Lower lobe of right lung (tissue), 2 donors: Measurements from ENCODE around the gene SRM. TPM values are rescaled to one million over a fixed set of nuclear protein-coding genes. Genes with fewer than 3 reads are reported as not detected.
"Not testable (repeated sequence)": the region's sequence is repeated elsewhere in the genome, so short reads cannot be mapped to it uniquely, and the experiment has no call there.

Experiments
- ATAC-seq, 2 donors: fragments of 200-7000 bp; cut with Tn5 transposase; one replicate each; pipeline ENCODE4 v1.9.1; 2020 to 2022; ENCODE audit warnings: mild to moderate bottlenecking in 2 of 2, moderate library complexity in 2 of 2
- DNase-seq: peaks from one replicate; pipeline ENCODE4 v3.0.0-alpha.2; 2020
- H3K27ac ChIP-seq: fragments of 200-600 bp; one replicate; pipeline ENCODE4 v1.8.0; 2022
- H3K27me3 ChIP-seq: fragments of 200-600 bp; one replicate; pipeline ENCODE4 v1.8.0; 2022; ENCODE audit warnings: low read depth
- H3K36me3 ChIP-seq: fragments of 200-600 bp; one replicate; pipeline ENCODE4 v1.8.0; 2022; ENCODE audit warnings: mild to moderate bottlenecking
- H3K4me1 ChIP-seq: fragments of 200-600 bp; one replicate; pipeline ENCODE4 v1.8.0; 2022
- H3K4me3 ChIP-seq: fragments of 200-600 bp; one replicate; pipeline ENCODE4 v1.8.0; 2022; ENCODE audit warnings: mild to moderate bottlenecking
- H3K9me3 ChIP-seq: fragments of 200-600 bp; one replicate; pipeline ENCODE4 v1.8.0; 2022
- CTCF ChIP-seq: fragments of 200-600 bp; IDR thresholded peaks from one replicate; pipeline ENCODE4 v1.8.0; 2022; ENCODE audit warnings: antibody characterized with exemption, mild to moderate bottlenecking
- intact Hi-C: fragments of 100-400 bp; cut with DNase I; formaldehyde crosslinking; loops from one replicate; pipeline ENCODE4 v1.11.0; 2022
- long read RNA-seq: library from polyadenylated mRNA; unstranded; transcript quantifications from one replicate; pipeline ENCODE4 v2.0.0, GENCODE V29; 2021
- total RNA-seq: library from RNA; stranded (reverse); fragmentation: NEBNext Ultra II Directional; extraction: Animal tissue kit (Norgen Biotek cat#: 25700); gene quantifications from one replicate; pipeline ENCODE4 v1.2.1, GENCODE V29; 2021
- donor health status: DM: no; HTN: yes; CAD: no; lungs with severe emphysema.

Gene SRM
- 38.7 TPM for total RNA-seq
- long read RNA-seq, transcript SRM-201 (8 exons, 1,266 nt) = major isoform, 96 of 107 reads
- long read RNA-seq, partial matches to known transcripts = 5 of 107 reads
- long read RNA-seq, other reads (novel, unspliced or antisense) = 4 of 107 reads

GRCh38 chr1:11059968-11060830 lies at the start of gene SRM:
SRM (minus strand) TSS chr1:11060018; CDS start chr1:11059943, 75 bp downstream.
- peak; percentile 99 to 100 for ATAC-seq
- Histone ChIP-seq H3K36me3 (peaks cover 34% of the 10 kb centered on the region), H3K4me3 (peak within 1 kb of the TSS; percentile 88), H3K9me3 (no peaks in the 10 kb centered on the region), H3K27ac (peak within 1 kb of the TSS; percentile 80), H3K4me1 (peaks cover 25% of the 10 kb centered on the region), H3K27me3 (no peaks in the 10 kb centered on the region)
- TF ChIP-seq CTCF = peak; percentile 67
- intact Hi-C loops = no loop called here
- DNase-seq = peak; percentile 95

GRCh38 chr1:11109047-11109760 lies 49.4 kb upstream of the SRM start:
- H3K4me3 ChIP-seq = no peak overlapping the region
- peaks cover 86% of the 10 kb centered on the region for H3K36me3 ChIP-seq
- TF ChIP-seq CTCF = no peak
- H3K27ac ChIP-seq = no peak overlapping the region
- no peaks in the 10 kb centered on the region for H3K27me3 ChIP-seq
- no peak for ATAC-seq
- DNase-seq = no peak
- no peaks in the 10 kb centered on the region for H3K9me3 ChIP-seq
- H3K4me1 ChIP-seq = no peaks in the 10 kb centered on the region
- intact Hi-C loops = no loop called here

GRCh38 chr1:11107599-11107998 lies 47.8 kb upstream of the SRM start:
- Histone ChIP-seq H3K9me3 (no peaks in the 10 kb centered on the region), H3K4me3 (no peak overlapping the region), H3K36me3 (peaks cover 70% of the 10 kb centered on the region), H3K4me1 (no peaks in the 10 kb centered on the region), H3K27me3 (no peaks in the 10 kb centered on the region), H3K27ac (no peak overlapping the region)
- no peak for ATAC-seq
- TF ChIP-seq CTCF = no peak
- intact Hi-C loops = no loop called here
- no peak for DNase-seq

GRCh38 chr1:11105586-11105985 lies 45.8 kb upstream of the SRM start:
- H3K4me3 ChIP-seq = no peak overlapping the region
- H3K9me3 ChIP-seq = no peaks in the 10 kb centered on the region
- no peak for ATAC-seq
- no peak overlapping the region for H3K27ac ChIP-seq
- DNase-seq = no peak
- intact Hi-C loops = no loop called here
- H3K27me3 ChIP-seq = no peaks in the 10 kb centered on the region
- no peak for TF ChIP-seq CTCF
- H3K4me1 ChIP-seq = no peaks in the 10 kb centered on the region
- H3K36me3 ChIP-seq = peaks cover 50% of the 10 kb centered on the region

GRCh38 chr1:11101347-11101746 lies 41.5 kb upstream of the SRM start:
- DNase-seq (no peak), ATAC-seq (no peak)
- H3K4me1 ChIP-seq = peaks cover 11% of the 10 kb centered on the region
- H3K4me3 ChIP-seq = no peak overlapping the region
- no peak for TF ChIP-seq CTCF
- no peaks in the 10 kb centered on the region for H3K9me3 ChIP-seq
- intact Hi-C loops = no loop called here
- H3K36me3 ChIP-seq = peaks cover 20% of the 10 kb centered on the region
- no peak overlapping the region for H3K27ac ChIP-seq
- H3K27me3 ChIP-seq = no peaks in the 10 kb centered on the region

- DNase-seq, H3K27ac ChIP-seq, H3K27me3 ChIP-seq, ATAC-seq, H3K9me3 ChIP-seq, H3K4me3 ChIP-seq, intact Hi-C loops: not testable (repeated sequence)
- peaks cover 20% of the 10 kb centered on the region for H3K36me3 ChIP-seq
- peaks cover 11% of the 10 kb centered on the region for H3K4me1 ChIP-seq
Observed at GRCh38 chr1:11100806-11101205, 41.0 kb upstream of the SRM start.
